ENCODE data around the gene CAGE1.
"Not testable (repeated sequence)": the region's sequence is repeated elsewhere in the genome, so short reads cannot be mapped to it uniquely, and the experiment has no call there.

CAGE1 gene

DNA sequence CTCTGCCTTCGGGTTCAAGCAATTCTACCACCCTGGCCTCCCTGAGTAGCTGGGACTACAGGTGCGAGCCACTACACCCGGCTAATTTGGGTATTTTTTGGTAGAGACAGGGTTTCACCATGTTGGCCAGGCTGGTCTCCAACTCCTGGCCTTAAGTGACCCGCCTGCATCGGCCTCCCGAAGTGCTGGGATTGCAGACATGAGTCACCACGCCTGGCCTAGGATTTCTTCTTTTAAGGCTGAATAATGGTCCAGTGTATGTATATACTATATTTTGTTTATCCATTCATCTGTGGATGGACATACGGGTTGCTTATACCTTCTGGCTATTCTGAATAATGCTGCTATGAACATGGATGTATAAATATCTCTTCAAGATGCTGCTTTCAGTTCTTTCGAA, 17.2 kb upstream of the CAGE1 start:
- DNase-seq, result no peak

DNA sequence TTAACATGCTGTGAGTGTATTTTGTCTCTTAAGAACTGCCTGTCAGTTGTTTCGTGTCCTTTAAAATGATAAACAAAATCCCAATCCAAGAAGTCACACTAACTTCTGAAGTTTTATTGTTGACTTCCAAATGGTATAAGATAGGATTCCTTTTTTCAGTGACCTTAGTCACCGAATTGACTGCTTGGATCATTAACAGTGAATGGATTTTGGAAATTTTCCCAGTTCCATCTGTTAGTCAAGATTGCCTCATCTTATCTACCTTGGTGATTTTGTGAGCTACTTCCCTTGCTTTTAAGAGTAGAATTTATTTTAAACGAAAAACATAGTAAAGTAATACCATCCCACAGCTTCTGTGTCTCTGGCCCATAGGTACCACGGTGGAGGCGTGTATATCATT, 15.0 kb upstream of the CAGE1 start:
- no peak for DNase-seq

DNA sequence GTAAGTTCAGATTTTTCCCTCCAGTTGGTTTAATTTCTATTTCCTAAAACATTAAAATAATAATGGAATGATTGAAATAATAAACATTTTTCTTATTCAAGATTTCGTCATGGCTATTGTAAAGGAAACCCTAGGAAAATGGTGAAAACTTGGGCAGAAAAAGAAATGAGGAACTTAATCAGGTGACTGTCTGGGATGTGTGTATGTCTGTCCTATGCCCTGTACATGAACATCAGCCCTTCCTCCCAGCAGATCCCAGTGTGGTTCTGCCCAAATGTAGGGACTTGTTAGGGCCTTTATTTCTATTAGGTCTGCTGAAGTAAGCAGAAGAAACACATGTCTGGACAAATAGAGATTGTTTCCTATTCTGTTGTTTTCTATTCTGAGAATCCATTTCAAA, 13.2 kb upstream of the CAGE1 start:
- DNase-seq, result no peak

DNA sequence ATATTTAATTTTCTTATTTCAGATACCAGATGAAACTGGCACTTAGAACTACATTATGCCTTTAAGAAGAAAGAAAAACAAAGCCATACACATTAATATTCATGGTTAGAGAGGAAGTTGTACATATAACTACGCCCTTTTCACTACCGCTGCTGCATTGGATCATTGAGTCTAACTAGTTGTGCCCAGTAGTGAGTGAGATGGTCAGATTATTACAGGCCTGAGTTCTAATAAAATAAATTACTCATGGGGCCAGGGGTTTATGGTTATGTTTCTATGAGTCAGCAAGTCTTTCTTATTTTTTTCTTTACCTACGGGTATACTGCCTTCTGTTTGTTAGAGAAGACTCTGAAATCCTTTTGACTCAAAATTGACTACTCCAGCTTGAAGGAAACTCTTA, 11.5 kb upstream of the CAGE1 start:
- DNase-seq, result no peak

DNA sequence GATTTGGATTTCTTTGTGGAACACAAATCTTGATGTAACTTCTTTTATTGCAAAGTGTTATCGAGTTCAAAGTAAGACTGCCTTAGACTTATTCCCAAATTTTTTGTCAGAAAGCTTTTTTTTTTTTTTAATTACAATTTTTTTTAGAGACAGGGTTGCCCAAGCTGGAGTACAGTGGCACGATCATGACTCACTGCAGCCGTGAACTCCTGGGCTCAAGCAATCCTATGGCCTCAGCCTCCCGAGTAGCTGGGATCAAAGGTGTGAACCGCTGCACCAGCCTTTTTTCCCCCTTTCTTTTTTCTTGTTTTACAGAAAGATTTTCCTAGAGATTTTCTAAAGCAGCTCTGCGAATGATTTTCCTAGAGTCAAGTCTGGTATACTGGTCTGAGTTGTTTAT, 2.9 kb upstream of the CAGE1 start:
- DNase-seq, result no peak

DNA sequence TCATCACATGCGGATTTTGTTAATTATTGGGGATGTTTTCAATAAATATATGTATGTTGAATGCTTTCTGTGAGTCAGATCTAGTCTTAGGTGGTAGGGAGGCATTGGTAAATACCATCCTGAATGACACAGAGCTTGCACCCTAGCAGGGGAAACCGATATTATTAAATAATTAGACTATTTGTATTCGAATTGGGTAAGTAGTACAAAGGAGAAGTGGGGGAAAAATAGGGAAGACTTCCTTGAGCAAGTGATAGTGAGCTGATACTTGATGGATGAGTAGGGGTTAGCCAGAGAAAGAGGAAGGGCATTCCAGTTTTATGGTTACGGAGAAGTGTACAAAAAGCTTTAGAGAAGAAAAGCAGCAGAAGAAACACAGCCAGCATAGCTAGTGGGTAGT, 1.6 kb upstream of the CAGE1 start:
- no peak for DNase-seq

DNA sequence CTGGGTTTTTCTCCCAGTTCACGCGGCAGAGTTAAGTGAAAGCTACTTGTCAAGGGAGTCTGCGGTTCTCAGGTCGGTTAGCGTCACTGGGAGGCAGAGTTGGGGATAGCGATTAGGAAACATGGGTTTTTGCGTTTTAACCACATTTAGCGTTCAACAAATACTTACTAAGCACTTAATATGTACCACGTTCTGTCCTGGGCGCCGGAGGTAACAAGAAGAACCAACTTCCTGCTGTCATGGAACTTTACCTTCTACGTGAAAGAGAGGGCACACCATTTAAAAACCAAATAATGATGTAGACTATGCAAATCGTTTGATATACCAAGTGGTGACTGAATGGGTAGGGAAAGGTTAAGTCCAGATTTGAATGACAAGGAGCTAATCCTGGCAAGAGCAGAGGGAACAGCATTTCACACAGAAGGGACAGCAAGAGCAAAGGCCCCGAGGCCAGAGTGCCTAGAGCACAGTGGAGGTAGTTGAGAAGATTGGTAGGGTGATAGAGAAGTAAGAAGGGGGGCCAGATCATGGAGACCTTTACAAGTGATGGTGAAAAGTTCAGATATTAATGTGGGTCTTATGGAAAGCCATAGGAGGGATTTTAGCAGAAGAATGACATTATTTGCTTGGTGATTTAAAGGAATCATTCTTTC, 810 bp upstream of the CAGE1 start:
- no peak for DNase-seq

DNA sequence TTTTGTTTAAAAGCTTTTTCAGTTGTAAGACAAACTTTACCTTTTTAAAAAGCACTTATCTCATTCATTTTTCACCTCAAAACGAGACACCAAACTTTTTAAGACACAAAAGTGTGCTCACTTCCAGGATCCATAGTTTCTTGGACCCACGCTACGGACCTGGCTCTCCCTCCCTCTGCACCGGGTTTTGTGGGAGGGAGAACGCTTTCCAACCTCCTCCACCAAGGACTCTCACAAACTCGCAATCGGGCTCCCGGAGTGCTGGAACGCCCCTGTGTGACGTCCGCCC, 436 bp downstream of the CAGE1 start:
- peak; percentile 68 for DNase-seq

DNA sequence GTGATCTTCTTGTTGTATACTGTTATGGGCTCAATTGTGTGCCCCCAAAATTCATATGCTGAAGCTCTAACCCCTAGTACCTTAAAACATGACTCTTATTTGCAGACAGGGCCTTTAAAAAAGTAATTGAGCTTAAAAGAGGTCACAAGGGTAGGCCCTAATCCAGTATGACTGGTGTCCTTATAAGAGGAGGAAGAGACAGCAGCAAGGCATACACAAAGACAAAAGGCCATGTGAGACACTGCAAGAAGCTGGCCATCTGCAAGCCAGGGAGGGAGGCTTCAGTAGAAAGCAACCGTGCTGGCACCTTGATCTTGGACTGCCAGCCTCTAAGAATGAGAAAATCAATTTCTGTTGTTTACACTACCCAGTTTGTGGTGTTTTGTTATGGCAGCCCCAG, 8.4 kb downstream of the CAGE1 start:
- DNase-seq, result no peak

DNA sequence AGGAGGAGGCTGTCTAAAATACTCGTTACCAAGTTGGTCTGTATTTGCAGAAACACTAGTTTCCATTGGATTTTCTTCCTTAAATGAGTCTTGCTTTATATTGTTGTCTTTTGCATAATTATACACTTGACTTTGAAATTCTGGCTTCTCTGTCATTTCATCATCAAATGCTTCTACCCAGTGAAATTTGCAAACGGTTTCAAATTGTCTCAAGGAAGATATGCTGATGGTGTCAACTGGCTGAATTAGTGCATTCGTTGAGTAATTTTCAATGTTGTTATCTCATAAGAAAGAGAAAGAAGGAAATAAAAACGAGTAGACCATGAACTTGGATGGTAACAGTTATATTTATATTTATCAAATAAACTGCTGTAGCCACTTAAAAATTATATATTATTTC, 10.8 kb downstream of the CAGE1 start:
- DNase-seq, result no peak

DNA sequence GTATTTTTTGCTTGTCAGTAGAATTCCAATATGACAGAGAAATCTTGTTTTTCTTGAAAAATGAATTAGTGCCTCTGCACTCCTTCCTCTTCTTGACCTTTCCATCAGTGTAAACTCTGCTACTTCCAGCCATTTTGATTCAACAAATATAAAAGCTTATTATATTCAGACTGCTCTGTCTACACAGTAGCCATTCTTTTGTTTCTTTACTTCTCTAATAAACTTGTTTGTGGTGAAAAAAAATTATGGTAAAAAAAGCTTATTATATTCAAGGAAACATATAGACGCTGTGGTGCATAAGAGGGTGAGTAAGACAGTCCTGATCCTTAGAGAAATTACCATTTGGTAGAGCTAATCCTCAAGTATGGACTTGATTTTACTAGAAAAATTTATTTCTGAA, 11.6 kb downstream of the CAGE1 start:
- DNase-seq, result no peak

DNA sequence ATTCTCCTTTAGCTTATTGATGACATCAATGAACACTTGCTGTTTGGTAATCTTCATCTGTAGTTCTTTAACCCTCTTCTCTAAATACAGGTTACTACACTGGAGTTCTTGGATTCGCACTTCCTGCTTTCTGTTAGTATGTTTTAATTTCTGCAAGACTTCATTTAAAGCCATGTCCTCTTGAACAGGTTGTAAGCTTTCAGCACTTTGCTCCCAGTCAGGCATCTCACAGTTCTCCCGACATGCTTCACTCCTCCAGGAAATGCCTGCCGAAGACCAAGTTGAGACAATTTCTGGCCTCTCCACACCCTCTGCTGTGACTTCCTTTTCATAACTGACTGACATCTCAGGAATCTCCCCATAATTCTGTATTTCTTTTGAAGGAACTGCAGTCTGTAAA, 15.8 kb downstream of the CAGE1 start:
- DNase-seq, result no peak

DNA sequence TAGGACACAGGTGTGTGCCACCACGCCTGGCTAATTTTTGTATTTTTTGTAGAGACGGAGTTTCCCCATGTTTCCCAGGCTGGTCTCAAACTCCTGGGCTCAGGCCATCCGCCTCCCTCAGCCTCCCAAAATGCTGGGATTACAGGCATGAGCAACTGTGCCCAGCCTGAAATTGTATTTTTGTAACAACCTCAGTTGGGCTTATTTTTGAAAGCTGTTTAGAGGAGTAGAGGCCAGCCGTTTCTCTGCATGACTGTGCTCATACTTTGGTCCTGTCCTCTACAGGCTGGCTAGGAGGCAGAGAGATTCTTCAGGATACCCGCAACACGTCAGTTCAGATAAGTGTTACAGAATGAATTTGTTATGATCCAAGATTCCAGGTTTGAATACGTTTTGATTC, 22.1 kb downstream of the CAGE1 start:
- no peak for DNase-seq

DNA sequence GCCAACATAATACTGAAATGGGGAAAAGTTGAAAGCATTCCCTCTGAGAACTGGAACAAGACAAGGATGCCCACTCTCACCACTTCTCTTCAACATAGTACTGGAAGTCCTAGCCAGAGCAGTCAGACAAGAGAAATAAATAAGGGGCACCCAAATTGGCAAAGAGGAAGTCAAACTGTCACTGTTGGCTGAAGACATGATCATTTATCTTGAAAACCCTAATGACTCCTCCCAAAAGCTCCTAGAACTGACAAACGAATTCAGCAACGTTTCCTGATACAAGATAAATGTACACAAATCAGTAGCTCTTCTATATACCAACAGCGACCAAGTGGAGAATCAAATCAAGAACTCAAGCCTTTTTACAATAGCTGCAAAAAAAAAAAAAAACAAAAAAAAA, 37.6 kb downstream of the CAGE1 start:
- not testable (repeated sequence) for DNase-seq

DNA sequence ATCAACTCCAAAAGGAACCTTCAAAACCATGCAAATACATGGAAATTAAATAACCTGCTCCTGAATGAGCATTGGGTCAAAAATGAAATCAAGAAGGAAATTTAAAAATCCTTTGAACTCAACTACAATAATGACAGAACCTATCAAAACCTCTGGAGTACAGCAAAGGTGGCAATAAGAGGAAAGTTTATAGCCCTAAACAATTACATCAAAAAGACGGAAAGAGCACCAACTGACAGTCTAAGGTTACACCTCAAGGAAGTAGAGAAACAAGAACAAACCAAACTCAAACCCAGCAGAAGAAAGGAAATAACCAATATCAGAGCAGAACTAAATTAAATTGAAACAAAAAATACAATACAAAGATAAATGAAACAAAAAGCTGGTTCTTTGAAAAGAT, 39.0 kb downstream of the CAGE1 start:
- not testable (repeated sequence) for DNase-seq

DNA sequence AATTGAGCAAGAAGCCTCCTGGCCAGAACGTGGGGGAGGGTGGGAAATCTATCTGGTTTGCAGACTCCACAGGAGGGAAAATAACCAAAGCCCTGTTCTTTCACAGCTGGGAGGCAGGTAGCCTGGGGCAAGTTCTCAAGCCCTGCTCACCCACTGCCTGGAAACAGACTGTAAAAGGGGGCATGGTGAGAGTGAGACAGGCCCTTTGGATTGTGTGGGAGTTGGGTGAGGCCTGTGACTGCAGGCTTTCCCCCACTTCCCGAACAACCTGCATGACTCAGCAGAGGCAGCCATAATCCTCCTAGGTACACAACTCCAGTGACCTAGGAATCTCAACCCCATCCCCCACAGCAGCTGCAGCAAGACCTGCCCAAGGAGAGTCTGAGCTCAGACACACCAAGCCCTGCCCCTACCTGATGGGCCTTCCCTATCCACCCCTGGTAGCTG, 42.0 kb downstream of the CAGE1 start:
- peak; percentile 93 for DNase-seq

DNA sequence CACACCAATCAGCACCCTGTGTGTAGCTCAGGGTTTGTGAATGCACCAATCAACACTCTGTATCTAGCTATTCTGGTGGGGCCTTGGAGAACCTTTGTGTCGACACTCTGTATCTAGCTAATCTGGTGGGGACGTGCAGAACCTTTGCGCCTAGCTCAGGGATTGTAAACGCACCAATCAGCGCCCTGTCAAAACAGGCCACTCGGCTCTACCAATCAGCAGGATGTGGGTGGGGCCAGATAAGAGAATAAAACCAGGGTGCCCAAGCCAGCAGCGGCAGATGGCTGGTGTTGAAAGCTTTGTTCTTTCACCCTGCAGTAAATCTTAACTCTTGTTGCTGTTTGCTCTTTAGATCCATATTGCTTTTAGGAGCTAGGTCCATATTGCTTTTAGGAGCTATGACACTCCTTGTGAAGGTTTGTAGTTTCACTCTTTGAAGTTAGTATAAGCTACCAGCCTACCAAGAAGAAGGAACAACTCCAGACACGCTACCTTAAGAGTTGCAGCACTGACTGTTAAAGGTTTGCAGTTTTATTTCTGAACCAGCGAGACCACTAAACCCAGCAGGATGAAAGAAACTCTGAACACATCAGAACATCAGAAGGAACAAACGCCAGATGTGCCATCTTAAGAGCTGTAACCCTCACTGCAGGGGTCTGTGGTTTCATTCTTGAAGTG, 44.6 kb downstream of the CAGE1 start:
- not testable (repeated sequence) for DNase-seq

DNA sequence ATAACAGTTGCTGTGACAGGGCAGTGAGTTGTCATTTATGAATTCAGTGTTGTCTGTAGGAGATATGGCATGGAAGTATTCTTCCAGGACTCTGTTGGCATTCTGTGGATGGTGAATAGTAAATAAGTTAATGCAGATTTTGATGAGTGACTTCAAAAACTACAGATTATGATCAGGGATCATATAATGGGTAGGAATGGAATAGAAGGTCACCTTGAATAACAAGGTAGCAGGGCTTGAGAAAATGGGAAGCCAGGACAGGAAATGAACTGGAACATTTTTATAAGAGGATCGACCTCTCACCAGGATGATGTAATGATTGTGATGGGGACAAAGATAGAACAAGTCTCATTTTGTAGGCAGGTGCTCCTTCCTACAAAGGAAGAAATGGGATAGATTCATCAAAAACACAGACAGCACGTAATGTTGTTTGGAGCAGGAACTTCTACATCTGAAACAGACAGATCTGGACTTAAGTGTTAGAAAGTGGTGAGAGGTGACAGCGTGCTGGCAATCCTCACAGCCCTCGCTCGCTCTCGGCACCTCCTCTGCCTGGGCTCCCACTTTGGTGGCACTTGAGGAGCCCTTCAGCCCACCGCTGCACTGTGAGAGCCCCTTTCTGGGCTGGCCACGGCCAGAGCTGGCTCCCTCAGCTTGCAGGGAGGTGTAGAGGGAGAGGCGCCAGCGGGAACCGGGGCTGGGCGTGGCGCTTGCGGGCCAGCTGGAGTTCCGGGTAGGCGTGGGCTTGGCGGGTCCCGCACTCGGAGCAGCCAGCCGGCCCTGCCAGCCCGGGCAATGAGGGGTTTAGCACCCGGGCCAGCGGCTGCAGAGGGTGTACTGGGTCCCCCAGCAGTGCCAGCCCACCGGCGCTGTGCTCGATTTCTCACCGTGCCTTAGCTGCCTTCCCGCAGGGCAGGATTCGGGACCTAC, 45.7 kb downstream of the CAGE1 start:
- DNase-seq, result no peak

DNA sequence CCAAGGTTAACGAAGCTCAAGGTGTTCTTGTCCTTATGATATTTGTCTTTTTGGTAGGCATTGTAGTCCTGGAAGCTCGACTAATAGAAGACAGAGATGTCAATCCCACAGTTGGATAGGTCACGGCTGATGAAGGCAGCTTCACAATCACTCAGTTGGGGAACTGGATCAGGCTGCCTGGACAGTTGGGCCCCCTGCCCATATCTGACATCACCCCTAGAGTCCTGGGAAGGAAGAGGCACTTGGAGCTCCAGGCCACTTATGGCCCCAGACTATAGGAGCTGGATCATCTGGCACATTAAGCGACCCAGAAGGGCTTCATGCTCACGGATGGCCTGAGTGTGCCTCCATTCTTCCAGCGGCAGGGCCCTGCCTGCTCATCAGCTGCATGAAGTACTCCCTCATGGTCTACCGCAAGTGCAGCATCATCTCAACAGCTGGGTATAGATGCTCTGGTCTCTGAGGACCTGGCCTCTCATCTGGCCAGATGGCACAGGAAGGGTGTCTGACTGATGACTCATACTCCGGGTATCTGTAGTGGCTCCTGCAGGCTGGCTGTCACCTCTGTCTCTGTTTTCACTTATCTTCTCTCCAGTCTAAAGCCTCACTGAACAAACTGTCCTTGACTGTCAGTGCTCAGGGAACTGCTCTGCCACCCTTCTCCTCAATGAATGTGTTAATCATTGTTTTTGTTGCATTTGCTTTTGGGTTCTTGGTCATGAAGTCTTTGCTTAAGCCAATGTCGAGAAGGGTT, 47.4 kb downstream of the CAGE1 start:
- DNase-seq, result no peak

DNA sequence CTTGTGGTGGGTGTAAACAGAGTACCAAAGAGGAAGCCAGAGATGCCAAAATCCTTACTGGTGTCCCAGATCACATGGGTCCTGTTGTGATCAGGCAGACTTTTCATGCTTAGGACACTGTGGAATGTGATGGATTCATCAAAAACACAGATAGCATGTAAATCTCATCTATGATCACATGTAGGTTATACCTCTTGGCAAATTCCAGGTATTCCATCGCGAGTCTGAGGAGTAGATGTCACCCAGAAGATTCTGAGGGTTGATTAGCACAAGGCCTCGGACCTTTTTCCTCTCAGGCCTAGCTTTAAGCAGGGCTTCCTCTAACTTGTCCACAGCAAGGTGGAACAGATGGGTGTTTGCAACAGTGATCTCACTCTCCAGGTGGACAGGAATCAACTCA, 48.3 kb downstream of the CAGE1 start:
- no peak for DNase-seq

DNA sequence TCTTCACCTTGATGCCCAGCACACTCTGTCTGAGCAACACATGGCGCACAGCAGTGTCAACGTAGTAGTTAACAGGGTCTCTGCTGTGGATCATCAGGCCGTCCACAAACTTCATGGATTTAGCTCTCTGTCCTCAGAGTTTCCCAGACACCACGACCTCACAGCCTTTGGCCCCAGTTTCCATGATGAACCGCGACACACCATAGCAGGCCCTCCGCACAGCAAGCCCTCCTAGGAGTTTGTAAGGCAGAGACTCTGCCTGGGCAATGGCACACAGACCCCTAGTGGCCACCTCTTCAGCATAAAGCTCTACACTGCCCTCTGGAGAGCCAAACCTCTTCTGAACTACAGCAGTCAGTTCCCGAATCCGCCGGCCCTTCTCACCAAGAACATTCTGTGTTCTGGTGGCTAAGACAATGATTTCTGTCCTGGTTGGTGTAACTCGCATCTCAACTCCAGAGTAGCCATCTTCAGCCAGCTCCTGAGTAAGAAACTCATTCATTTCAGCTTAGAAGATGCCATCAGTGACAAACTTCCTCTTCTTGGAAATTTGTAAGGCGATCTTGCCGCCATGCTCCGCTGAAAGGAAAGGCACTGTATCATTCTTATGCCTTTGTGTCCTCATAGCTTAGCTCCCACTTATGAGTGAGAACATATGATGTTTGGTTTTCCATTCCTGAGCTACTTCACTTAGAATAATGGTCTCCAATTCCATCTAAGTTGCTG, 50.4 kb downstream of the CAGE1 start:
- not testable (repeated sequence) for DNase-seq

DNA sequence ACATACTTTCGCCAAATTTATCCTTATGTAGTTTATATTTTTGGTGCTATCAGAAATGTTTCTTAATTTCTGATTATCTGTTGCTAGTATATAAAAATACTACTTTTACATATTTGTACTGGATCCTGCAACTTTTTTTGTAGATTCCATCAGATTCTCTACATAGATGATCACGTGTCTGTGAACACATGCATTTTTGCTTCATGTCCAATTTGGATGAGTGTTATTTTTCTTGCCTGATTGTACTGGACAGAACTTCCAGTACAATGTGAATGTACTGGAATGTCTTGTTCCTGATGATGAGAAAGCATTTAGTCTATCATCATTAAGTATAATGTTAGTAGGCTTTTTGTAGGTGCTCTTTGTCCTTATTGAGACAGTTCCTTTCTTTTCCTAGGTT, 51.5 kb downstream of the CAGE1 start:
- DNase-seq, result no peak

DNA sequence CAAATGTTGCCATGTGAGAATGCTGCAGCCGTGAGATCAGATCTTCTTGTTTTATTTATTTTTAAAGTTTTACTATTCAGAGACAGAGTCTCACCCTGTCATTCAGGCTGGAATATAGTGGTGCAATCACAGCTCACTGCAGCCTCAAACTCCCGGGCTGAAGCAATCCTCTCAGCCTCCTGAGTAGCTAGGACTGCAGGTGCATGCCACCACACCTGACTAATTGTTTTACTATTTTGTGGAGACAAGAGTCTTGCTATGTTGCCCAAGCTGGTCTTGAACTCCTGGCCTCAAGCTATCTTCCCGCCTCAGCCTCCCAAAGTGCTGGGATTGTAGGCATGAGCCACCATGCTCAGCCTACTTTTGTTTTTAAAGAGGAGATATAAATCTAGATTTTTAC, 54.0 kb downstream of the CAGE1 start:
- DNase-seq, result no peak

Data from NCI-H226 (cell line).